Loucy (cell line): Measurements from ENCODE around the gene ADAMTS6.
"Not testable (repeated sequence)": the region's sequence is repeated elsewhere in the genome, so short reads cannot be mapped to it uniquely, and the experiment has no call there.

ENCODE experiments used
- H2AFZ ChIP-seq: fragments of 200-600 bp; sonication (generic); 2 replicates; pipeline ENCODE4 v1.6.0; 2016; ENCODE audit warnings: antibody characterized with exemption, mild to moderate bottlenecking, low read length, moderate library complexity
- H3F3A ChIP-seq: fragments of 200-600 bp; 2 replicates; pipeline ENCODE4 v1.6.0; 2016; ENCODE audit warnings: antibody characterized with exemption, low read depth, mild to moderate bottlenecking
- H3K27me3 ChIP-seq: fragments of 200-600 bp; sonication (generic); 2 replicates; pipeline ENCODE4 v1.6.1; 2014; ENCODE audit warnings: low read length, mild to moderate bottlenecking; ENCODE audit not compliant: insufficient read depth, poor library complexity, severe bottlenecking
- H3K36me3 ChIP-seq: fragments of 200-600 bp; sonication (generic); 2 replicates; pipeline ENCODE4 v1.6.1; 2016; ENCODE audit warnings: low read length; ENCODE audit not compliant: insufficient read depth
- H3K4me1 ChIP-seq: fragments of 200-600 bp; sonication (generic); 2 replicates; pipeline ENCODE4 v1.5.1; 2014; ENCODE audit warnings: low read length, mild to moderate bottlenecking; ENCODE audit not compliant: insufficient read depth, poor library complexity, severe bottlenecking
- H3K4me2 ChIP-seq: fragments of 200-600 bp; sonication (generic); 2 replicates; pipeline ENCODE4 v1.6.0; 2014; ENCODE audit warnings: antibody characterized with exemption, low read length, low read depth, mild to moderate bottlenecking; ENCODE audit not compliant: poor library complexity, severe bottlenecking
- H3K4me3 ChIP-seq: fragments of 200-600 bp; sonication (generic); 2 replicates; pipeline ENCODE4 v1.5.1; 2014; ENCODE audit warnings: low read length, mild to moderate bottlenecking, mixed read lengths; ENCODE audit not compliant: poor library complexity, severe bottlenecking
- H3K79me2 ChIP-seq: fragments of 200-600 bp; sonication (generic); 2 replicates; pipeline ENCODE4 v1.6.1; 2014; ENCODE audit warnings: low read length; ENCODE audit not compliant: insufficient read depth
- H3K9ac ChIP-seq: fragments of 200-600 bp; sonication (generic); 2 replicates; pipeline ENCODE4 v1.6.0; 2014; ENCODE audit warnings: mild to moderate bottlenecking, low read depth, low read length, moderate library complexity; ENCODE audit not compliant: poor library complexity, severe bottlenecking
- H3K9me2 ChIP-seq: fragments of 200-600 bp; sonication (generic); replicated peaks from 2 replicates; pipeline ENCODE4 v1.6.1; 2016; ENCODE audit warnings: low read depth, low read length, mixed read lengths
- H3K9me3 ChIP-seq: fragments of 200-600 bp; sonication (generic); 2 replicates; pipeline ENCODE4 v1.6.1; 2014; ENCODE audit warnings: mild to moderate bottlenecking, antibody characterized with exemption, low read length, low read depth; ENCODE audit not compliant: insufficient read depth
- H4K20me1 ChIP-seq: fragments of 200-600 bp; sonication (generic); 2 replicates; pipeline ENCODE4 v1.6.0; 2014; ENCODE audit warnings: antibody characterized with exemption, low read length, mild to moderate bottlenecking; ENCODE audit not compliant: insufficient read depth, poor library complexity, severe bottlenecking
- EZH2phosphoT487 ChIP-seq: fragments of 200-600 bp; IDR thresholded peaks from 2 replicates; pipeline ENCODE4 v1.6.1; 2018; ENCODE audit warnings: antibody characterized with exemption, mild to moderate bottlenecking, moderate library complexity, borderline replicate concordance
- TF ChIP-seq, protein P1 (sequence below): fragments of 200-600 bp; sonication (generic); conservative IDR thresholded peaks from 2 replicates; pipeline ENCODE4 v1.5.1; 2014; ENCODE audit warnings: mild to moderate bottlenecking, antibody characterized with exemption, low read length

ADAMTS6 gene

DNA sequence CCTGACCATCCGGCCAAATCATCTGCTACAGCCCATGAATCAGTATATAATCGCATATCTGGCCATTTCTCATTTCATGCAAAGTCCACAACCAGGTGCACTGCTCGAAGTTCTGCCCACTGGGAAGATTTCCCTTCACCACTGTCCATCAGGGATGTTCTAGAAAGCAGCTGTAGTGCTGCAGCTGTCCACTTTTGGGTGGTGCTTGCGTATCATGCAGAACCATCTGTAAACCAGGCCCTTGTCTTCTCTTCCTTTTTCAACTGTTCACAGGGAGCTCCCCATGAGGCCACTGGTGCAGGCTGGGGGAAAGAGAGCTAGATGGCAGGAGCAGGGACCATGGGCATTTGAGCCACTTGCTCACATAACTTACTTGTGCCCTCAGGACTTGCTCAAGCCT, 7.4 kb upstream of the ADAMTS6 start:
- Histone ChIP-seq H3F3A (no peaks in the 10 kb centered on the region), H3K27me3 (no peaks in the 10 kb centered on the region), H3K4me1 (no peaks in the 10 kb centered on the region), H2AFZ (no peak overlapping the region), H3K9me3 (no peaks in the 10 kb centered on the region), H3K4me3 (no peak overlapping the region), H3K9me2 (no peaks in the 10 kb centered on the region), H4K20me1 (no peaks in the 10 kb centered on the region), H3K36me3 (no peaks in the 10 kb centered on the region), H3K79me2 (no peaks in the 10 kb centered on the region), H3K4me2 (no peak overlapping the region), H3K9ac (no peak overlapping the region)
- TF ChIP-seq, protein P1, sequence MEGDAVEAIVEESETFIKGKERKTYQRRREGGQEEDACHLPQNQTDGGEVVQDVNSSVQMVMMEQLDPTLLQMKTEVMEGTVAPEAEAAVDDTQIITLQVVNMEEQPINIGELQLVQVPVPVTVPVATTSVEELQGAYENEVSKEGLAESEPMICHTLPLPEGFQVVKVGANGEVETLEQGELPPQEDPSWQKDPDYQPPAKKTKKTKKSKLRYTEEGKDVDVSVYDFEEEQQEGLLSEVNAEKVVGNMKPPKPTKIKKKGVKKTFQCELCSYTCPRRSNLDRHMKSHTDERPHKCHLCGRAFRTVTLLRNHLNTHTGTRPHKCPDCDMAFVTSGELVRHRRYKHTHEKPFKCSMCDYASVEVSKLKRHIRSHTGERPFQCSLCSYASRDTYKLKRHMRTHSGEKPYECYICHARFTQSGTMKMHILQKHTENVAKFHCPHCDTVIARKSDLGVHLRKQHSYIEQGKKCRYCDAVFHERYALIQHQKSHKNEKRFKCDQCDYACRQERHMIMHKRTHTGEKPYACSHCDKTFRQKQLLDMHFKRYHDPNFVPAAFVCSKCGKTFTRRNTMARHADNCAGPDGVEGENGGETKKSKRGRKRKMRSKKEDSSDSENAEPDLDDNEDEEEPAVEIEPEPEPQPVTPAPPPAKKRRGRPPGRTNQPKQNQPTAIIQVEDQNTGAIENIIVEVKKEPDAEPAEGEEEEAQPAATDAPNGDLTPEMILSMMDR, result no peak
- TF ChIP-seq EZH2phosphoT487, result no peak

DNA sequence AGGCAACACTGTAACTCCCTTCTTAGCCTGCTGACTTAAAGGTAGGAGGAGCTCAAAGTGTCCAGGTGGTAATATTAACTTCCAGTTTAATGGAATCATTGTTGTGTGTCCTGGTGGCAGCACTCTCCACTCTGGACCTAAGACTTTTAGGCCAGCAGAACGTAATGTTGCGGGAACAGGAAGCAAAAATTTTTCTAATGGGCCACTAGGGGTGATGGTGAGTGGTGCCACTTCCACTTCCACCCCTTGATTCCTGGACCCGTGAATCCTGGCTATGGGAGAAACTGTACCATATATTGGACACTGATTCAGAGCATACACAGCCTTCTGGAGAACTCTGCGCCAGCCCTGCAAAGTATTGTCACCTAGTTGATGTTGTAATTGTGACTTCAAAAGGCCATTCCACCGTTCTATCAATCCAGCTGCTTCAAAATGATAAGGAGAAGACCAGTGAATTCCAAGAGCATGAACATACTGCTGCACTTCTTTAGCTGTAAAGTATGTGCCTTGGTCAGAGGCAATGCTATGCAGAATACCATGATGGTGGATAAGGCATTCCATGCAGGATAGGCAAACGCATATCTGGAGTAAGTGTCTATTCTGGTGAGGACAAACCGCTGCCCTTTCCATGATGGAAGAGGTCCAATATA, 6.4 kb upstream of the ADAMTS6 start:
- H4K20me1 ChIP-seq, H3K4me3 ChIP-seq, H3K36me3 ChIP-seq, H3K79me2 ChIP-seq, H3K9me3 ChIP-seq, H3K9ac ChIP-seq, H3F3A ChIP-seq, H3K9me2 ChIP-seq, H3K27me3 ChIP-seq, H2AFZ ChIP-seq, H3K4me2 ChIP-seq, H3K4me1 ChIP-seq: not testable (repeated sequence)
- TF ChIP-seq, protein P1, result peak; percentile 40

DNA sequence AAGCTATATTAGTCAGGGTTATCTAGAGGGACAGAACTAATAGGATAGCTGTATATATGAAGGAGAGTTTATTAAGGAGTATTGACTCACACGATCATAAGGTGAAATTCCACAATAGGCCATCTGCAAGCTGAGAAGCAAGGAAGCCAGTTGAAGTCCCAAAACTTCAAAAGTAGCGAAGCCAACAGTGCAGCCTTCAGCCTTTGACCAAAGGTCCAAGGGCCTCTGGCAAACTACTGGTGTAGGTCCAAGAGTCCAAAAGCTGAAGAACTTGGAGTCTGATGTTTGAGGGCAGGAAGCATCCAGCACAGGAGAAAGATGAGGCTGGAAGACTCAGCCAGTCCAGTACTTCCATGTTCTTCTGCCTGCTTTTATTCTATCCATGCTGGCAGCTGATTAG, 5.1 kb upstream of the ADAMTS6 start:
- not testable (repeated sequence) for H3F3A ChIP-seq, H3K4me2 ChIP-seq, H3K9ac ChIP-seq, H3K79me2 ChIP-seq, H2AFZ ChIP-seq, H3K36me3 ChIP-seq, H3K4me3 ChIP-seq, H3K9me3 ChIP-seq, H3K9me2 ChIP-seq, H3K27me3 ChIP-seq, H4K20me1 ChIP-seq, H3K4me1 ChIP-seq

DNA sequence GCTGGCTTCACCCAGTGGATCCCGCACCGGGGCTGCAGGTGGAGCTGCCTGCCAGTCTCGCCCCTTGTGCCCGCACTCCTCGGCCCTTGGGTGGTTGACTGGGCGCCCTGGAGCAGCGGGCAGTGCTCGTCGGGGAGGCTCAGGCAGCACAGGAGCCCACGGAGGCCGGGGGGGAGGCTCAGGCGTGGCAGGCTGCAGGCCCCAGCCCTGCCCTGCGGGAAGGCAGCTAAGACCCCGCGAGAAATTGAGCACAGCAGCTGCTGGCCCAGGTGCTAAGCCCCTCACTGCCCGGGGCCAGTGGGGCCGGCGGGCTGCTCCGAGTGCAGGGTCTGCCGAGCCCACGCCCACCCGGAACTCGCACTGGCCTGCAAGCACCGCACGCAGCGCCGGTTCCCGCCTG, 3.7 kb upstream of the ADAMTS6 start:
- H3K9ac ChIP-seq, result no peak overlapping the region
- TF ChIP-seq EZH2phosphoT487, result no peak
- TF ChIP-seq, protein P1, result no peak
- H3K4me2 ChIP-seq, result no peak overlapping the region
- no peak overlapping the region for H2AFZ ChIP-seq
- H3K27me3 ChIP-seq, result no peaks in the 10 kb centered on the region
- H4K20me1 ChIP-seq, result no peaks in the 10 kb centered on the region
- peaks cover 15% of the 10 kb centered on the region for H3K4me1 ChIP-seq
- no peaks in the 10 kb centered on the region for H3F3A ChIP-seq
- H3K4me3 ChIP-seq, result no peak overlapping the region
- no peaks in the 10 kb centered on the region for H3K36me3 ChIP-seq
- no peaks in the 10 kb centered on the region for H3K9me3 ChIP-seq
- no peaks in the 10 kb centered on the region for H3K79me2 ChIP-seq
- no peaks in the 10 kb centered on the region for H3K9me2 ChIP-seq
